ENCODE measurements around the gene MYO16. TPM values are rescaled to one million over a fixed set of nuclear protein-coding genes. Genes with fewer than 3 reads are reported as not detected.

Gene MYO16
- total and polyA plus RNA-seq, 12 donors, result 0.29 to 5.9 (median 1.4) TPM

GRCh38 chr13:108667205-108667604 is 37.8 kb downstream of the MYO16 start:
- ATAC-seq, result no peak
- H3K36me3 ChIP-seq, result no peaks in the 10 kb centered on the region
- H3K4me3 ChIP-seq, result no peak overlapping the region
- 81 to 88% methylated on average over 1 of the region's 1 CpG for WGBS, 2 donors
- H3K27ac ChIP-seq, result no peak overlapping the region
- H3K4me1 ChIP-seq, result no peaks in the 10 kb centered on the region
- TF ChIP-seq CTCF (IDR thresholded peaks at IDR 0.05), result no peak
- peaks cover 0 to 38% (median 21%) of the 10 kb centered on the region in 11 donors for H3K9me3 ChIP-seq
- no peaks in the 10 kb centered on the region for H3K27me3 ChIP-seq
- intact Hi-C loops (cut with DNase I), result no loop called here
- DNase-seq, result no peak

GRCh38 chr13:108669381-108669780 is 40.0 kb downstream of the MYO16 start:
- Histone ChIP-seq H3K9me3 (peaks cover 0 to 38% (median 21%) of the 10 kb centered on the region in 11 donors), H3K36me3 (no peaks in the 10 kb centered on the region), H3K4me3 (no peak overlapping the region), H3K4me1 (no peaks in the 10 kb centered on the region), H3K27ac (no peak overlapping the region), H3K27me3 (no peaks in the 10 kb centered on the region)
- DNase-seq (no peak), ATAC-seq (no peak)
- intact Hi-C loops (cut with DNase I), result no loop called here
- TF ChIP-seq CTCF (IDR thresholded peaks at IDR 0.05), result no peak
- 50 to 51% methylated on average over 1 of the region's 1 CpG for WGBS, 2 donors

- Histone ChIP-seq H3K27me3 (peaks cover 0 to 8% (median 0%) of the 10 kb centered on the region in 7 donors), H3K4me1 (no peaks in the 10 kb centered on the region), H3K4me3 (no peak overlapping the region), H3K27ac (no peak overlapping the region), H3K36me3 (no peaks in the 10 kb centered on the region), H3K9me3 (peaks cover 0 to 17% (median 10%) of the 10 kb centered on the region in 11 donors)
- DNase-seq (no peak), ATAC-seq (no peak)
- TF ChIP-seq CTCF (IDR thresholded peaks at IDR 0.05), result no peak
- 86 to 92% methylated on average over 6 of the region's 6 CpGs for WGBS, 2 donors
- intact Hi-C loops (cut with DNase I), result no loop called here
These were observed 44.9 kb downstream of the MYO16 start for GRCh38 chr13:108674346-108674745.

GRCh38 chr13:108674771-108675170 is 45.4 kb downstream of the MYO16 start:
- Histone ChIP-seq H3K4me1 (no peaks in the 10 kb centered on the region), H3K9me3 (peaks cover 0 to 13% (median 5%) of the 10 kb centered on the region in 11 donors), H3K36me3 (no peaks in the 10 kb centered on the region), H3K27me3 (peaks cover 0 to 8% (median 0%) of the 10 kb centered on the region in 7 donors), H3K4me3 (no peak overlapping the region), H3K27ac (no peak overlapping the region)
- ATAC-seq, result no peak
- DNase-seq, result no peak
- WGBS, 2 donors, result 80 to 84% methylated on average over 4 of the region's 4 CpGs
- no peak for TF ChIP-seq CTCF (IDR thresholded peaks at IDR 0.05)
- intact Hi-C loops (cut with DNase I), result no loop called here
